Measurements from ENCODE around the gene ECT2L. TPM values are rescaled to one million over a fixed set of nuclear protein-coding genes. Genes with fewer than 3 reads are reported as not detected.

Gene ECT2L
- total RNA-seq, 1 experiment from 2014 or later: not detected

GRCh38 chr6:138891255-138891986, 95.5 kb downstream of the ECT2L start:
- no peak overlapping the region for H3K23ac ChIP-seq (ENCODE audit: insufficient read length, low read depth, low read length)
- H4K5ac ChIP-seq (ENCODE audit: insufficient read length, low read depth, low read length): no peak overlapping the region
- H3K4me1 ChIP-seq (ENCODE audit: insufficient read depth, low read length): peaks cover 4% of the 10 kb centered on the region; the same call in 1 of the 2 replicates
- TF ChIP-seq, protein P1, sequence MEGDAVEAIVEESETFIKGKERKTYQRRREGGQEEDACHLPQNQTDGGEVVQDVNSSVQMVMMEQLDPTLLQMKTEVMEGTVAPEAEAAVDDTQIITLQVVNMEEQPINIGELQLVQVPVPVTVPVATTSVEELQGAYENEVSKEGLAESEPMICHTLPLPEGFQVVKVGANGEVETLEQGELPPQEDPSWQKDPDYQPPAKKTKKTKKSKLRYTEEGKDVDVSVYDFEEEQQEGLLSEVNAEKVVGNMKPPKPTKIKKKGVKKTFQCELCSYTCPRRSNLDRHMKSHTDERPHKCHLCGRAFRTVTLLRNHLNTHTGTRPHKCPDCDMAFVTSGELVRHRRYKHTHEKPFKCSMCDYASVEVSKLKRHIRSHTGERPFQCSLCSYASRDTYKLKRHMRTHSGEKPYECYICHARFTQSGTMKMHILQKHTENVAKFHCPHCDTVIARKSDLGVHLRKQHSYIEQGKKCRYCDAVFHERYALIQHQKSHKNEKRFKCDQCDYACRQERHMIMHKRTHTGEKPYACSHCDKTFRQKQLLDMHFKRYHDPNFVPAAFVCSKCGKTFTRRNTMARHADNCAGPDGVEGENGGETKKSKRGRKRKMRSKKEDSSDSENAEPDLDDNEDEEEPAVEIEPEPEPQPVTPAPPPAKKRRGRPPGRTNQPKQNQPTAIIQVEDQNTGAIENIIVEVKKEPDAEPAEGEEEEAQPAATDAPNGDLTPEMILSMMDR (conservative IDR thresholded peaks at IDR 0.05): no peak
- H3K9ac ChIP-seq (ENCODE audit: extremely low read depth, insufficient read length, low read length): no peak overlapping the region
- no peak overlapping the region for H3K18ac ChIP-seq (ENCODE audit: insufficient read length, low read depth, low read length)
- no peak overlapping the region for H3T11ph ChIP-seq (ENCODE audit: low read length)
- H3K79me2 ChIP-seq (ENCODE audit: insufficient read depth, low read length): no peaks in the 10 kb centered on the region
- H3K23me2 ChIP-seq (ENCODE audit: insufficient read length, low read depth, low read length, poor library complexity, severe bottlenecking): no peaks in the 10 kb centered on the region
- no peak overlapping the region for H4K91ac ChIP-seq (ENCODE audit: insufficient read length, low read depth, low read length)
- Mint-ChIP-seq H3K4me1 (peaks cover 16 to 19% of the 10 kb centered on the region in 2 experiments), H3K27me3 (ENCODE audit: low read depth) (no peaks in the 10 kb centered on the region), H3K36me3 (ENCODE audit: insufficient read depth in 1 of 3, low read depth in 3 of 3) (peaks cover 0 to 5% (median 0%) of the 10 kb centered on the region in 3 experiments; a peak in 2 of 7 replicates), H3K9me3 (no peaks in the 10 kb centered on the region), H3K4me3 (no peak overlapping the region), H3K27ac (peak overlapping the region in 2 of 3 experiments; percentile 32 to 78; a peak in 2 of 7 replicates)
- no peak overlapping the region for H2BK20ac ChIP-seq (ENCODE audit: low read depth, low read length, poor library complexity, severe bottlenecking)
- no peak overlapping the region for H2AFZ ChIP-seq (ENCODE audit: low read length)
- H2BK15ac ChIP-seq (ENCODE audit: low read depth, low read length): no peak overlapping the region
- H4K20me1 ChIP-seq (ENCODE audit: control insufficient read depth, insufficient read depth, insufficient read length): no peaks in the 10 kb centered on the region
- H3K27ac ChIP-seq (ENCODE audit: insufficient read length, low read depth, low read length): no peak overlapping the region
- WGBS (ENCODE audit: extremely low coverage, insufficient read length, low lambda C conversion rate): no CpG with 5 or more reads among the region's 3 CpGs
- no peak overlapping the region for H4K8ac ChIP-seq (replicated peaks; ENCODE audit: insufficient read length, low read depth, low read length)
- no peak for DNase-seq
- H3K14ac ChIP-seq (ENCODE audit: insufficient read depth, low read length): no peak overlapping the region
- H3K4ac ChIP-seq (ENCODE audit: low read depth, low read length): no peak overlapping the region
- no peaks in the 10 kb centered on the region for H3K9me3 ChIP-seq (ENCODE audit: control insufficient read depth, low read depth, low read length)
- no peaks in the 10 kb centered on the region for H3K79me1 ChIP-seq (ENCODE audit: insufficient read depth, low read depth, low read length, poor library complexity, severe bottlenecking)
- no peak overlapping the region for H3K4me2 ChIP-seq (ENCODE audit: insufficient read depth, insufficient read length, low read length)
- H3K56ac ChIP-seq (ENCODE audit: insufficient read length, low read depth, low read length): no peak overlapping the region
- H2BK5ac ChIP-seq (ENCODE audit: insufficient read length, low read length): no peak overlapping the region
- H2AK5ac ChIP-seq (ENCODE audit: insufficient read length, low read length): no peak overlapping the region
- no peak overlapping the region for H2BK120ac ChIP-seq (ENCODE audit: low read depth, low read length, poor library complexity, severe bottlenecking)
- H3K27me3 ChIP-seq (ENCODE audit: insufficient read depth, low read length): no peaks in the 10 kb centered on the region
- no peak overlapping the region for H2BK12ac ChIP-seq (ENCODE audit: insufficient read length, low read depth, low read length)
